Skeletal muscle tissue (tissue), 4 donors: Measurements from ENCODE around the gene CD163L1. TPM values are rescaled to one million over a fixed set of nuclear protein-coding genes. Genes with fewer than 3 reads are reported as not detected.

Source experiments
- H3K27ac ChIP-seq: one replicate; pipeline ENCODE4 v1.7.0; 2013; ENCODE audit warnings: mild to moderate bottlenecking, low read depth, low read length, inconsistent platforms
- H3K27me3 ChIP-seq, 3 donors: one replicate each; pipeline ENCODE4 v1.7.0; 2013; ENCODE audit warnings: low read length in 3 of 3; ENCODE audit not compliant: control insufficient read depth in 3 of 3, insufficient read depth in 3 of 3
- H3K36me3 ChIP-seq, 3 donors: one replicate each; pipeline ENCODE4 v1.7.0; 2013; ENCODE audit warnings: low read length in 3 of 3; ENCODE audit not compliant: control insufficient read depth in 3 of 3, insufficient read depth in 3 of 3
- H3K4me1 ChIP-seq, 3 donors: one replicate each; pipeline ENCODE4 v1.7.0; 2013; ENCODE audit warnings: low read length in 3 of 3, mild to moderate bottlenecking in 3 of 3; ENCODE audit not compliant: control insufficient read depth in 3 of 3, insufficient read depth in 3 of 3
- H3K4me3 ChIP-seq, 3 donors: one replicate each; pipeline ENCODE4 v1.7.0; 2013; ENCODE audit warnings: low read length in 3 of 3
- H3K9ac ChIP-seq, 3 donors: one replicate each; pipeline ENCODE4 v1.7.0; 2013; ENCODE audit warnings: low read length in 3 of 3, mild to moderate bottlenecking in 3 of 3, moderate library complexity in 2 of 3, low read depth in 1 of 3
- H3K9me3 ChIP-seq, 3 donors: one replicate each; pipeline ENCODE4 v1.7.0; 2013; ENCODE audit warnings: low read length in 3 of 3; ENCODE audit not compliant: control insufficient read depth in 3 of 3
- total RNA-seq: library from RNA; depleted of rRNA; stranded (reverse); fragments of >200 nt; gene quantifications from one replicate; pipeline ENCODE4 v1.2.3, GENCODE V29; 2014
- donor health status: Osteomylitis.

Gene CD163L1
- total RNA-seq, 1 donor from 2014 or later: 4.7 TPM

DNA sequence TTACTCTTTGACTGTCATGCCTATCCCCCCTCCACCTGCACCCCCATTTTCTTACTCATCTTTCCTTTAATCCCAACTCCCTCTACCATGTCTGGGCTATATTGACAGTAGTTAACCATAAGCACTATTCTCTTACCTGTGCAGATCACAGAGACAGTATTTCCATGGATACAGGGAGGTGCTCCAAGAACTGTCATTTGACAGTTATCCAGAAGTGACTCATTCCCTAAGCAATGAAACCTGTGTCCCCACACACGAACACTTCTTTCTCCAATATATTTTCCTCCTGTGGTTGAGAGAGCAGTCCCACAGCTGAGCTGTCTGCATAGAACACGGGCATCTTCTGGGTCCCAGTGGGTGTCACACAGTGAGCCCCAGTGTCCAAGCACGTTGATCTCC, 68.8 kb downstream of the CD163L1 start:
- Histone ChIP-seq H3K9ac (no peak overlapping the region), H3K4me3 (no peak overlapping the region), H3K27ac (no peak overlapping the region), H3K36me3 (no peaks in the 10 kb centered on the region), H3K4me1 (no peaks in the 10 kb centered on the region), H3K9me3 (no peaks in the 10 kb centered on the region), H3K27me3 (no peaks in the 10 kb centered on the region)

DNA sequence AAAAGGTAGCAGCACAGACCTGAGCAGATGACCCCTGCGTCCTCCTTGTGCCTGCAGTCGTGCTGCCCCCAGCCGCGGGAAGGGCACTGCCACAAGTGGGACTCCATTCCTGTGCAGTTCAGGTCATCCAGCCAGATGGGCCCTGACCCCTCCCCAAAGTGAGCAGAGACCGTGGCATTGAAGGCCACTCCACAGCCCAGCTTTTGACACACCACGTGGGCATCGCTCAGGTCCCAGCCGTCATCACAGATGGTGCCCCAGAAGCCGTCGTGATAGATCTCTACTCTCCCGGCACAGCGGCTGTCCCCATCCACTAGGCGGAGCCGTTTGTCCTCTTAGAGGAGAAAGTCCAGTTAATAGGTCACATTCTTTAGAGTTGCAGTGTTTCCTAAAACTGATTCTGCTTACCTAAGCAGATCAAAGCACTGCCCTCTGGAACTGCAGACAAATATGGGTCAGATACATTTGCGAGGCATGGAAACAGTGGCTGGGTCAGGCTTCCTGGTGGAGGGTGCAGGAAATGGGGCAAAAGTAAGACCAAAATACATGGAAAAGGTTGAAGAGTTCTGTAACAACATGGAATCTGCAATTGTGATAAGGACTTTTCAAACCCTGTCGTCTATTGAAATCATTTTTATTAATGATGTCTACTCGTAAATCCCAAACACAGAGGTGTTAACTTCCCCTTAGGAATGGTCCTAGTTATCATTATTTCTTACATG, 69.4 kb downstream of the CD163L1 start:
- H3K27me3 ChIP-seq: no peaks in the 10 kb centered on the region
- no peaks in the 10 kb centered on the region for H3K4me1 ChIP-seq
- no peak overlapping the region for H3K27ac ChIP-seq
- no peak overlapping the region for H3K9ac ChIP-seq
- no peak overlapping the region for H3K4me3 ChIP-seq
- H3K9me3 ChIP-seq: no peaks in the 10 kb centered on the region
- H3K36me3 ChIP-seq: no peaks in the 10 kb centered on the region

DNA sequence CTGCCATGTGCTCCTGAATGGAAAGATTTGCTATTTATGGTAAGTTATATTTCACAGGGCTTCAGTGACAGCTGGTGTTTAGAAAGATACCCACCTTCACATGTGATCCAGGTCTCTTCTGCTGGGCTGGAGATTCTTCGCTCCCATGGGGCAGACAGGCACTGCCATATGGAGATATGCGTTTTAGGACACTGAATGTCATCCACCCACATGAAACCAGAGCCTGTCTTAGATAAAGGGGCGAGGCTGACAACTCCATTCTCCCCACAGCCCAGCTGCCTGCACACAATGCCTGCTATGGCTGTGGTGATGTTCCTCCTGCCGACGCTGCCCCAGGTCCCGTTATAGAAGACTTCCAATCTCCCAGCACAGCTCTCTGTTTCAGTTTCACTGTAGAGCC, 70.7 kb downstream of the CD163L1 start:
- H3K27ac ChIP-seq: no peak overlapping the region
- H3K4me3 ChIP-seq: no peak overlapping the region
- H3K36me3 ChIP-seq: no peaks in the 10 kb centered on the region
- H3K27me3 ChIP-seq: no peaks in the 10 kb centered on the region
- H3K9me3 ChIP-seq: no peaks in the 10 kb centered on the region
- no peaks in the 10 kb centered on the region for H3K4me1 ChIP-seq
- H3K9ac ChIP-seq: no peak overlapping the region

DNA sequence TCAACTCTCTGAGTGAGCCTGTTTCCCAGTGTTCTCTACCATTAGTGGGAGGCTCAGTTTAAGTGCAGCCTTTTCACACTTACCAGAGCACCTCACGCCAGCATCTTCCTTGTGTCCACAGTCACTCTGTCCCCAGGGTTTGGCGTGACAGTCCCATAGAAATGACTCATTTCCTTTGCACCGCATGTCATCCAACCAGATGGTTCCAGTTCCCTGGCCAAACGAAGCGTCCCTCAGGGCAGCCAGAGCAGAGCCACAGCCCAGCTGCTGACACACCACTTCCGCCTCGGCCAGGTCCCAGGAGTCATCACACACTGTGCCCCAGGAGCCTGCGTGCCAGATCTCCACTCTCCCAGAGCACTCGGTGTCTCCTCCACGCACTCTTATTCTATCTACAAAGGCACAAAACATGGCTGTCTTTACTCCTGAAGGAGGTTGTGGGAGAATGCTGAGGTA, 74.7 kb downstream of the CD163L1 start:
- H3K9ac ChIP-seq: no peak overlapping the region
- H3K4me1 ChIP-seq: no peaks in the 10 kb centered on the region
- no peaks in the 10 kb centered on the region for H3K9me3 ChIP-seq
- no peaks in the 10 kb centered on the region for H3K36me3 ChIP-seq
- H3K27me3 ChIP-seq: no peaks in the 10 kb centered on the region
- no peak overlapping the region for H3K27ac ChIP-seq
- peak overlapping the region in 1 of 3 donors; percentile 7 for H3K4me3 ChIP-seq

DNA sequence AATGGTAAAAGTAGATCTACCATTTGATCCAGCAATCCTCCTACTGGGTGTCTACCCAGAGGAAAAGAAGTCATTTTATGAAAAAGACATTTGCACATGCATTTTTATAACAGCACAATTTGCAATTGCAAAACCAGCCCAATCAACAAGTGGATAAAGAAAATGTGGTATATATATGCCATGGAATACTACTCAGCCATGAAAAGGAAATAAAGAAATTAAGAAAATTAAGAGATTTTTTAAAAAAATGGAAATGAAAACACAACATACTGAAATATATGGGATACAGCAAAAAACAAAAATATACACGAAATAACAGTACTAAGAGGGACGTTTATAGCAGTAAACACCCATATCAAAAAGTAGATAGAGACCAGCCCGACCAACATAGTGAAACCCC, 81.2 kb downstream of the CD163L1 start:
- H3K27ac ChIP-seq: no peak overlapping the region
- no peak overlapping the region for H3K9ac ChIP-seq
- no peak overlapping the region for H3K4me3 ChIP-seq
- H3K27me3 ChIP-seq: no peaks in the 10 kb centered on the region
- H3K4me1 ChIP-seq: no peaks in the 10 kb centered on the region
- H3K9me3 ChIP-seq: no peaks in the 10 kb centered on the region
- no peaks in the 10 kb centered on the region for H3K36me3 ChIP-seq

DNA sequence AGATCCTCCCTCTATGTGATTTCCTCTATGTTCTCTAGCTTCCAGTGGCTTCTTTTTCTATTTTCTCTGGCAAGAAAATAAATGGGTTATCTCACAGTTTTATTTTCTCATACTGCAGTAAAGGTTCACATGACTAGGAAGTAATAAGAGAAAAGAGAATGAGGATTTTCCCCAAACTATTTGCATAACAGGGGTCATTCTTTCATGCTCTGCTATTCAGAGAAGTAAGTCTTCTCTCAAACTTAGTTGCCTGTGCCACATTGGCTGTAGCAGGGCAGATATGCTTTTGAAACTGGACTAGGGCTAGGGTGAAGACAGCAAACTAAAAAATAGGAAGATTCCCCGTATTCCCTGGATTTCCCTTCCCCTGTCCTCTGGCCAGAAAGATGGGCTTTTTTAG, 82.7 kb downstream of the CD163L1 start:
- H3K4me3 ChIP-seq: no peak overlapping the region
- no peaks in the 10 kb centered on the region for H3K4me1 ChIP-seq
- H3K27ac ChIP-seq: no peak overlapping the region
- no peaks in the 10 kb centered on the region for H3K27me3 ChIP-seq
- H3K9ac ChIP-seq: no peak overlapping the region
- H3K36me3 ChIP-seq: no peaks in the 10 kb centered on the region
- H3K9me3 ChIP-seq: no peaks in the 10 kb centered on the region

DNA sequence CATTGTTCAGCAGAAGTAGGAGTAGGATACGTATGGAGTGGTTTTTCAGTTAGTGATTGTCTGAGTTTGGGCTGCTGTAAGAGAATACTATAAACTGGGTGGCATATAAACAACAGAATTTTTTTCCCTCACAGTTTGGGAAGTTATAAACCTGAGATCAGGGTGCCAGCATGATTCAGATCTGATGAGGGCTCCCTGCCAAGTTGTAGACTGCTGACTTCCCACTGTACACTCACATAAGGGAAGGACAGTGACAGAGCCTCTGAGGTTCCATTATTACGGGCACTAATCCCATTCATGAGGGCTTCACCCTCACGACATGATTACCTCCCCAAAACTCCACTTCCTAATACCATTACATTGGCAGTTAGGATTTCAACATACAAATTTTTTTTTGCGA, 89.4 kb downstream of the CD163L1 start:
- no peak overlapping the region for H3K27ac ChIP-seq

DNA sequence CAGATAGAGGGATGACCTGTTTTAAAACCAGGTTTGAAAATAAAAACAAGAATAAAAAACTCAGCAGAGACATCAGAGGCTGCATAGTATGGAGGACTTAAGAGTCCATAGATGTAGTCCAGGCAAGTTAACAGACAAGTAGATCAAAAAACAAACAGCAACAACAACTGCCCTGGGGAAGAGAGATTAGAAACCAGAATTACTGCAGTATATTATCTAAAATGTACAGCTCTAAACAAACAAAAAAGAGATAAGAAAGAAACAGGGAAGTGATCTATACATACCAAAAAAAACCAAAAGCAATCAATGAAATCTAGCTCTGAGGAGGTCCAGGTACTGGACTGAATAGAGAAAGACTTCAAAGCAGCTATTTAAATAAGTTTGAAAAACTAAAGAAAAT, 91.3 kb downstream of the CD163L1 start:
- Histone ChIP-seq H3K36me3 (no peaks in the 10 kb centered on the region), H3K27me3 (no peaks in the 10 kb centered on the region), H3K9ac (no peak overlapping the region), H3K4me3 (no peak overlapping the region), H3K9me3 (no peaks in the 10 kb centered on the region), H3K27ac (no peak overlapping the region), H3K4me1 (no peaks in the 10 kb centered on the region)

More for the DNA sequence above, 89.4 kb downstream of the CD163L1 start:
- no peaks in the 10 kb centered on the region for H3K4me1 ChIP-seq
- H3K36me3 ChIP-seq: no peaks in the 10 kb centered on the region
- H3K9ac ChIP-seq: no peak overlapping the region
- H3K4me3 ChIP-seq: no peak overlapping the region
- no peaks in the 10 kb centered on the region for H3K27me3 ChIP-seq
- no peaks in the 10 kb centered on the region for H3K9me3 ChIP-seq

DNA sequence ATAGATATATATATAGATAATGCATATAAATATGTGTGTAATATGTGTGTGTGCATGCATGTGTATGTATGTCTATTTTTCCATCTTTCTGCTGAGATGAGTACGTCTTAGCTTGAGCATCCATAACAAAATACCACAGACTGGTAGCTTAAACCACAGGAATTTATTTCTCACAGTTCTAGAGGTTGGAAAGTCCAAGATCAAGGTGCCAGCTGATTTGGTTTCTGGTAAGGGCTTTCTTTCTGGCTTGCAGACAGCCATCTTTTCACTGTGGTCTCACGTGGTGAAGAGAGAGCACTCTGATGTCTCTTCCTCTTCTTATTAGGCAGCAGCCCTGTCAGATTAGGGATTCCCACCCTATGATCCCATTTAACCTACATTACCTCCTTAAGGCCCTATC, 92.8 kb downstream of the CD163L1 start:
- H3K9me3 ChIP-seq: no peaks in the 10 kb centered on the region
- no peak overlapping the region for H3K27ac ChIP-seq
- no peak overlapping the region for H3K9ac ChIP-seq
- H3K27me3 ChIP-seq: no peaks in the 10 kb centered on the region
- no peaks in the 10 kb centered on the region for H3K4me1 ChIP-seq
- no peaks in the 10 kb centered on the region for H3K36me3 ChIP-seq
- no peak overlapping the region for H3K4me3 ChIP-seq

DNA sequence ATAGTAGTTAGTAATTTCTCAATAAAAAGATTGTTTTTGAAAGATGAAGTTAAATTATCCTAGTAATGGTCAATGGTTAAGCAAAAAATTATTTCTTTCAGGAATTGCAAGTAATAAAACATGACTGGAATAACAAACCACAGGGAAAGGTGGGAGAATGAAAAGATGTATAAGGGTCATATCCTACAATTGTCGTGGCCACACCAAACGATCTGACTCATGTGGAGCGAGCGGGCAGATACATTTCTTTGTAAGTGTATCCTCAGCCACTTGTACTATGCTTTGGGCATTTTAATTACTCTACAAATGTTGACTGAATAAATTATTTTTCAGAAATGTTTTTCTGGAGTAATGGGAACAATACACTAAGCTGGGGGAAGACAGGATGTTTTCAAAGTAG, 94.5 kb downstream of the CD163L1 start:
- Histone ChIP-seq H3K27me3 (no peaks in the 10 kb centered on the region), H3K27ac (no peak overlapping the region), H3K36me3 (no peaks in the 10 kb centered on the region), H3K4me1 (no peaks in the 10 kb centered on the region), H3K9me3 (no peaks in the 10 kb centered on the region), H3K9ac (no peak overlapping the region), H3K4me3 (no peak overlapping the region)
